HepG2 (cell line): ENCODE measurements around the gene PP2D1. TPM values are rescaled to one million over a fixed set of nuclear protein-coding genes. Genes with fewer than 3 reads are reported as not detected.

Experiments
- CBFB ChIP-seq: sonication (generic); formaldehyde crosslinking; IDR thresholded peaks from 2 replicates; pipeline ENCODE4 v1.4.0; 2020; ENCODE audit warnings: missing genetic modification reagents
- E2F2 ChIP-seq: sonication (generic); formaldehyde crosslinking; IDR thresholded peaks from 2 replicates; pipeline ENCODE4 v1.4.0; 2020; ENCODE audit warnings: missing genetic modification reagents, borderline replicate concordance
- FOXK2 ChIP-seq: fragments of 450-650 bp; IDR thresholded peaks from 2 replicates; pipeline ENCODE4 v1.6.1; 2016
- IRF9 ChIP-seq: sonication (generic); formaldehyde crosslinking; IDR thresholded peaks from 2 replicates; pipeline ENCODE4 v1.8.0; 2022; ENCODE audit warnings: missing genetic modification reagents, mild to moderate bottlenecking, borderline replicate concordance
- MTA1 ChIP-seq: sonication (generic); formaldehyde crosslinking; IDR thresholded peaks from 2 replicates; pipeline ENCODE4 v1.4.0; 2020; ENCODE audit warnings: missing genetic modification reagents, mild to moderate bottlenecking, borderline replicate concordance
- ZBTB14 ChIP-seq: sonication (generic); formaldehyde crosslinking; IDR thresholded peaks from 2 replicates; pipeline ENCODE4 v1.4.0; 2020; ENCODE audit warnings: missing genetic modification reagents
- ZNF773 ChIP-seq: sonication (generic); formaldehyde crosslinking; IDR thresholded peaks from 2 replicates; pipeline ENCODE4 v1.4.0; 2020; ENCODE audit warnings: missing genetic modification reagents, borderline replicate concordance
- ZNF839 ChIP-seq: sonication (generic); formaldehyde crosslinking; IDR thresholded peaks from 2 replicates; pipeline ENCODE4 v1.4.0; 2020; ENCODE audit warnings: missing genetic modification reagents, mild to moderate bottlenecking, borderline replicate concordance
- polyA plus RNA-seq, 8 experiments: library from polyadenylated mRNA; depleted of rRNA in 3 of 8; stranded (reverse) in 7 of 8; unstranded in 1 of 8; fragments of >200 nt; fragmentation: Illumina TruSeq in 4 of 8; extraction: Trizol in 4 of 8; gene quantifications; 2 replicates each; pipeline versions ENCODE4 v1.2.1 to v1.2.3, GENCODE V29; 2011 to 2016; ENCODE audit warnings: low read depth in 4 of 8, missing spikeins in 1 of 8, mixed read lengths in 1 of 8; ENCODE audit not compliant: insufficient read depth in 1 of 8
- total RNA-seq, 5 experiments: library from RNA; depleted of rRNA; stranded (reverse); fragments of >200 nt; fragmentation: Illumina TruSeq; extraction: Trizol; gene quantifications; 2 replicates each; pipeline ENCODE4 v1.2.3, GENCODE V29; 2016; ENCODE audit warnings: low read depth in 1 of 5
- TF ChIP-seq, protein P1 (sequence below), 2 experiments: sonication (generic) in 1 of 2; formaldehyde crosslinking in 1 of 2; IDR thresholded peaks; 2 replicates each; pipeline versions ENCODE4 v1.6.1 to v1.9.0; 2014 to 2022; ENCODE audit warnings: antibody characterized with exemption in 1 of 2, borderline replicate concordance in 1 of 2, inconsistent platforms in 1 of 2, low read depth in 1 of 2, missing genetic modification reagents in 1 of 2
- TF ChIP-seq, protein P2 (sequence below): IDR thresholded peaks from 2 replicates; pipeline ENCODE4 v1.6.1; 2016; ENCODE audit warnings: missing genetic modification reagents, missing compliant biosample characterization
- TF ChIP-seq, protein P3 (sequence below): IDR thresholded peaks from 2 replicates; pipeline ENCODE4 v1.6.1; 2016; ENCODE audit warnings: missing compliant biosample characterization, missing genetic modification reagents, borderline replicate concordance
- TF ChIP-seq, protein P4 (sequence below): sonication (generic); formaldehyde crosslinking; IDR thresholded peaks from 2 replicates; pipeline ENCODE4 v1.4.0; 2020; ENCODE audit warnings: mild to moderate bottlenecking, missing genetic modification reagents, borderline replicate concordance

The PP2D1 gene
- total and polyA plus RNA-seq, 2 of the 13 experiments (the other 11 are each of a cell fraction or from before 2014, with no cell fraction given), result not detected

- TF ChIP-seq IRF9 (CRISPR knock-in tag), result no peak
- peak; percentile 32; the same call in 1 of the 2 replicates for TF ChIP-seq MTA1
- TF ChIP-seq, protein P1, sequence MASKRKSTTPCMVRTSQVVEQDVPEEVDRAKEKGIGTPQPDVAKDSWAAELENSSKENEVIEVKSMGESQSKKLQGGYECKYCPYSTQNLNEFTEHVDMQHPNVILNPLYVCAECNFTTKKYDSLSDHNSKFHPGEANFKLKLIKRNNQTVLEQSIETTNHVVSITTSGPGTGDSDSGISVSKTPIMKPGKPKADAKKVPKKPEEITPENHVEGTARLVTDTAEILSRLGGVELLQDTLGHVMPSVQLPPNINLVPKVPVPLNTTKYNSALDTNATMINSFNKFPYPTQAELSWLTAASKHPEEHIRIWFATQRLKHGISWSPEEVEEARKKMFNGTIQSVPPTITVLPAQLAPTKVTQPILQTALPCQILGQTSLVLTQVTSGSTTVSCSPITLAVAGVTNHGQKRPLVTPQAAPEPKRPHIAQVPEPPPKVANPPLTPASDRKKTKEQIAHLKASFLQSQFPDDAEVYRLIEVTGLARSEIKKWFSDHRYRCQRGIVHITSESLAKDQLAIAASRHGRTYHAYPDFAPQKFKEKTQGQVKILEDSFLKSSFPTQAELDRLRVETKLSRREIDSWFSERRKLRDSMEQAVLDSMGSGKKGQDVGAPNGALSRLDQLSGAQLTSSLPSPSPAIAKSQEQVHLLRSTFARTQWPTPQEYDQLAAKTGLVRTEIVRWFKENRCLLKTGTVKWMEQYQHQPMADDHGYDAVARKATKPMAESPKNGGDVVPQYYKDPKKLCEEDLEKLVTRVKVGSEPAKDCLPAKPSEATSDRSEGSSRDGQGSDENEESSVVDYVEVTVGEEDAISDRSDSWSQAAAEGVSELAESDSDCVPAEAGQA (IDR thresholded peaks at IDR 0.05; ENCODE audit: low read depth), result no peak
- TF ChIP-seq, protein P1 (CRISPR knock-in tag; IDR thresholded peaks at IDR 0.05; ENCODE audit: borderline replicate concordance), result no peak
- no peak for TF ChIP-seq ZNF773 (CRISPR knock-in tag)
- TF ChIP-seq, protein P2, sequence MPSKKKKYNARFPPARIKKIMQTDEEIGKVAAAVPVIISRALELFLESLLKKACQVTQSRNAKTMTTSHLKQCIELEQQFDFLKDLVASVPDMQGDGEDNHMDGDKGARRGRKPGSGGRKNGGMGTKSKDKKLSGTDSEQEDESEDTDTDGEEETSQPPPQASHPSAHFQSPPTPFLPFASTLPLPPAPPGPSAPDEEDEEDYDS (CRISPR knock-in tag), result no peak
- TF ChIP-seq ZNF839, result no peak
- TF ChIP-seq, protein P3, sequence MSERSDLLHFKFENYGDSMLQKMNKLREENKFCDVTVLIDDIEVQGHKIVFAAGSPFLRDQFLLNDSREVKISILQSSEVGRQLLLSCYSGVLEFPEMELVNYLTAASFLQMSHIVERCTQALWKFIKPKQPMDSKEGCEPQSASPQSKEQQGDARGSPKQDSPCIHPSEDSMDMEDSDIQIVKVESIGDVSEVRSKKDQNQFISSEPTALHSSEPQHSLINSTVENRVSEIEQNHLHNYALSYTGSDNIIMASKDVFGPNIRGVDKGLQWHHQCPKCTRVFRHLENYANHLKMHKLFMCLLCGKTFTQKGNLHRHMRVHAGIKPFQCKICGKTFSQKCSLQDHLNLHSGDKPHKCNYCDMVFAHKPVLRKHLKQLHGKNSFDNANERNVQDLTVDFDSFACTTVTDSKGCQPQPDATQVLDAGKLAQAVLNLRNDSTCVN (CRISPR knock-in tag), result no peak
- TF ChIP-seq, protein P4, sequence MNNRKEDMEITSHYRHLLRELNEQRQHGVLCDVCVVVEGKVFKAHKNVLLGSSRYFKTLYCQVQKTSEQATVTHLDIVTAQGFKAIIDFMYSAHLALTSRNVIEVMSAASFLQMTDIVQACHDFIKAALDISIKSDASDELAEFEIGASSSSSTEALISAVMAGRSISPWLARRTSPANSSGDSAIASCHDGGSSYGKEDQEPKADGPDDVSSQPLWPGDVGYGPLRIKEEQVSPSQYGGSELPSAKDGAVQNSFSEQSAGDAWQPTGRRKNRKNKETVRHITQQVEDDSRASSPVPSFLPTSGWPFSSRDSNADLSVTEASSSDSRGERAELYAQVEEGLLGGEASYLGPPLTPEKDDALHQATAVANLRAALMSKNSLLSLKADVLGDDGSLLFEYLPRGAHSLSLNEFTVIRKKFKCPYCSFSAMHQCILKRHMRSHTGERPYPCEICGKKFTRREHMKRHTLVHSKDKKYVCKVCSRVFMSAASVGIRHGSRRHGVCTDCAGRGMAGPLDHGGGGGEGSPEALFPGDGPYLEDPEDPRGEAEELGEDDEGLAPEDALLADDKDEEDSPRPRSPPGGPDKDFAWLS (CRISPR knock-in tag), result no peak
- TF ChIP-seq E2F2, result no peak
- TF ChIP-seq FOXK2, result no peak
- no peak for TF ChIP-seq ZBTB14 (CRISPR knock-in tag)
- TF ChIP-seq CBFB, result no peak
Measured at GRCh38 chr3:20039765-20040547, 27.9 kb upstream of the PP2D1 start, which contains the start of gene KAT2B (continued).
